Tibial nerve (tissue), 3 donors: ENCODE data around the gene NFKB1.

Experiments used
- CTCF ChIP-seq, 5 experiments: fragments of 200-600 bp in 3 of 5; fragments of 450-650 bp in 2 of 5; sonication (generic) in 3 of 5; IDR thresholded peaks; one replicate each; pipeline ENCODE4 v1.5.1; 2016 to 2019; ENCODE audit warnings: antibody characterized with exemption in 5 of 5, mild to moderate bottlenecking in 3 of 5, moderate library complexity in 2 of 5
- POLR2A ChIP-seq, 2 donors: fragments of 450-650 bp; IDR thresholded peaks; one replicate each; pipeline ENCODE4 v1.6.1; 2017; ENCODE audit warnings: antibody characterized with exemption in 2 of 2, mild to moderate bottlenecking in 2 of 2, moderate library complexity in 2 of 2

- TF ChIP-seq CTCF (IDR thresholded peaks at IDR 0.05): no peak
- no peak for TF ChIP-seq POLR2A (IDR thresholded peaks at IDR 0.05)
Measured at GRCh38 chr4:102453827-102454226, 47.3 kb upstream of the NFKB1 start.
